AG04450 (cell line): ENCODE data around the gene SHISA9. TPM values are rescaled to one million over a fixed set of nuclear protein-coding genes. Genes with fewer than 3 reads are reported as not detected.

Experiments used
- CTCF ChIA-PET: fragments of 300-600, 350-600 bp; formaldehyde crosslinking; extraction: SDS; loops from one replicate; lab custom pipeline; 2022; ENCODE audit warnings: antibody characterized with exemption, inconsistent platforms; lab: Charles Lee
- POLR2A ChIA-PET: fragments of 350-600 bp; formaldehyde crosslinking; extraction: SDS; loops from one replicate; lab custom pipeline; 2021; ENCODE audit warnings: antibody characterized with exemption, inconsistent platforms; lab: Yijun Ruan, JAX
- DNase-seq: peaks from one replicate; pipeline ENCODE4 v3.0.0-alpha.2; 2011; ENCODE audit warnings: low read depth, low spot score
- H3K27ac ChIP-seq: one replicate; pipeline ENCODE4 v1.5.1; 2012; ENCODE audit warnings: low read depth, low read length, control low read depth
- H3K27me3 ChIP-seq: one replicate; pipeline ENCODE4 v1.6.0; 2012; ENCODE audit warnings: low read length; ENCODE audit not compliant: control insufficient read depth, insufficient read depth
- H3K4me3 ChIP-seq: 2 replicates; pipeline ENCODE4 v1.5.1; 2011; ENCODE audit warnings: mild to moderate bottlenecking, low read depth, low read length, control low read depth
- H3K9me3 ChIP-seq: 2 replicates; pipeline ENCODE4 v1.5.1; 2012; ENCODE audit warnings: low read length; ENCODE audit not compliant: control insufficient read depth, insufficient read depth
- CTCF ChIP-seq: IDR thresholded peaks from 2 replicates; pipeline ENCODE4 v1.5.1; 2011; ENCODE audit warnings: low read depth, low read length, control low read depth, inconsistent platforms
- polyA plus RNA-seq: library from polyadenylated mRNA; depleted of rRNA; stranded (reverse); fragments of >200 nt; gene quantifications from 2 replicates; pipeline ENCODE4 v1.2.3, GENCODE V29; 2011

SHISA9 gene
- polyA plus RNA-seq, 1 experiment, result not detected

GRCh38 chr16:13189250-13189649, 287.9 kb downstream of the SHISA9 start:
- DNase-seq, result no peak
- Histone ChIP-seq H3K9me3 (peaks cover 14% of the 10 kb centered on the region; the same call in 1 of the 2 replicates), H3K27ac (no peak overlapping the region), H3K4me3 (no peak overlapping the region), H3K27me3 (no peaks in the 10 kb centered on the region)
- CTCF ChIA-PET, result no interaction called here
- no peak for TF ChIP-seq CTCF
- POLR2A ChIA-PET, result no interaction called here

GRCh38 chr16:13193721-13194120, 292.3 kb downstream of the SHISA9 start:
- Histone ChIP-seq H3K27ac (no peak overlapping the region), H3K4me3 (no peak overlapping the region), H3K27me3 (no peaks in the 10 kb centered on the region), H3K9me3 (peaks cover 3% of the 10 kb centered on the region)
- ChIA-PET CTCF (no interaction called here), POLR2A (no interaction called here)
- no peak for TF ChIP-seq CTCF
- DNase-seq, result no peak

- Histone ChIP-seq H3K27ac (no peak overlapping the region), H3K9me3 (peaks cover 5% of the 10 kb centered on the region), H3K4me3 (no peak overlapping the region), H3K27me3 (no peaks in the 10 kb centered on the region)
- ChIA-PET POLR2A (no interaction called here), CTCF (no interaction called here)
- DNase-seq, result no peak
- TF ChIP-seq CTCF, result no peak
Observed at GRCh38 chr16:13194766-13195165, 293.4 kb downstream of the SHISA9 start.

GRCh38 chr16:13203725-13204124, 302.3 kb downstream of the SHISA9 start:
- Histone ChIP-seq H3K27me3 (no peaks in the 10 kb centered on the region), H3K9me3 (peaks cover 2% of the 10 kb centered on the region; the same call in 1 of the 2 replicates), H3K27ac (no peak overlapping the region), H3K4me3 (no peak overlapping the region)
- CTCF ChIA-PET, result no interaction called here
- no peak for TF ChIP-seq CTCF
- DNase-seq, result no peak
- POLR2A ChIA-PET, result no interaction called here

GRCh38 chr16:13205352-13205751, 304.0 kb downstream of the SHISA9 start:
- Histone ChIP-seq H3K27ac (no peak overlapping the region), H3K27me3 (no peaks in the 10 kb centered on the region), H3K4me3 (no peak overlapping the region), H3K9me3 (no peaks in the 10 kb centered on the region; the same call in 1 of the 2 replicates)
- TF ChIP-seq CTCF, result no peak
- ChIA-PET CTCF (no interaction called here), POLR2A (no interaction called here)
- no peak for DNase-seq
